Endothelial cell of umbilical vein (primary cell): ENCODE data around the gene NARS2. TPM values are rescaled to one million over a fixed set of nuclear protein-coding genes. Genes with fewer than 3 reads are reported as not detected.
"Not testable (repeated sequence)": the region's sequence is repeated elsewhere in the genome, so short reads cannot be mapped to it uniquely, and the experiment has no call there.

Experiments used
- BruUV-seq: library from RNA; stranded (reverse); fragments of 400-500 nt; replicated peaks from 2 replicates; lab custom pipeline; 2021; lab: Mats Ljungman, UMichigan
- CTCF ChIA-PET: fragments of 300-600, 350-600 bp; sonication (Branson Sonifier 250); formaldehyde crosslinking; loops from one replicate; lab custom pipeline; 2021; ENCODE audit warnings: antibody characterized with exemption, inconsistent platforms; lab: Charles Lee
- POLR2A ChIA-PET: fragments of 300-600, 350-600 bp; sonication (Branson Sonifier 250); formaldehyde crosslinking; loops from one replicate; lab custom pipeline; 2021; ENCODE audit warnings: antibody characterized with exemption, inconsistent platforms; lab: Charles Lee
- DNase-seq: peaks from one replicate; pipeline ENCODE4 v3.0.0-alpha.2; 2011; ENCODE audit warnings: low read depth, low spot score
- FAIRE-seq: peaks from 2 replicates; lab custom pipeline; 2011; peaks lifted over from hg19 to GRCh38; lab: Jason Lieb, UNC
- H2AFZ ChIP-seq: 2 replicates; pipeline ENCODE4 v1.6.0; 2012; ENCODE audit warnings: low read depth, low read length, control low read depth, inconsistent platforms
- H3K27ac ChIP-seq: 2 replicates; pipeline ENCODE4 v1.5.1; 2011; ENCODE audit warnings: low read depth, mild to moderate bottlenecking, control low read depth, low read length, moderate library complexity; ENCODE audit not compliant: insufficient read depth
- H3K27me3 ChIP-seq, 2 experiments: 2 replicates each; pipeline versions ENCODE4 v1.6.0 to v1.6.1; 2011; ENCODE audit warnings: low read length in 2 of 2, mixed read lengths in 1 of 2; ENCODE audit not compliant: control insufficient read depth in 2 of 2, insufficient read depth in 2 of 2
- H3K36me3 ChIP-seq, 2 experiments: 2 replicates in 1 of 2; 3 replicates in 1 of 2; pipeline ENCODE4 v1.5.1; 2011; ENCODE audit warnings: low read length in 2 of 2, mild to moderate bottlenecking in 1 of 2, moderate library complexity in 1 of 2; ENCODE audit not compliant: control insufficient read depth in 2 of 2, insufficient read depth in 2 of 2; ENCODE audit errors: extremely low read depth in 1 of 2
- H3K4me1 ChIP-seq: 3 replicates; pipeline ENCODE4 v1.5.1; 2011; ENCODE audit warnings: mild to moderate bottlenecking, low read length; ENCODE audit not compliant: control insufficient read depth, insufficient read depth; ENCODE audit errors: extremely low read depth
- H3K4me2 ChIP-seq: 2 replicates; pipeline ENCODE4 v1.6.1; 2011; ENCODE audit warnings: low read length, control low read depth, mixed read lengths; ENCODE audit not compliant: insufficient read depth
- H3K4me3 ChIP-seq, 3 experiments: fragments of 200-600 bp in 1 of 3; sonication (generic), shearing (Covaris generic) in 1 of 3; replicated peaks in 1 of 3; 2 replicates each; pipeline ENCODE4 v1.5.1; 2011 to 2016; ENCODE audit warnings: control low read depth in 3 of 3, low read length in 3 of 3, mild to moderate bottlenecking in 2 of 3, inconsistent platforms in 1 of 3, low read depth in 1 of 3, moderate library complexity in 1 of 3; ENCODE audit not compliant: insufficient read depth in 1 of 3
- H3K79me2 ChIP-seq: 2 replicates; pipeline ENCODE4 v1.6.0; 2012; ENCODE audit warnings: low read length, inconsistent platforms; ENCODE audit not compliant: control insufficient read depth, insufficient read depth
- H3K9ac ChIP-seq: replicated peaks from 2 replicates; pipeline ENCODE3; 2011; ENCODE audit warnings: low read length, control low read depth; ENCODE audit not compliant: insufficient read depth; ENCODE audit errors: extremely low read depth
- H3K9me1 ChIP-seq: replicated peaks from 3 replicates; pipeline ENCODE4 v1.6.0; 2011; ENCODE audit warnings: mild to moderate bottlenecking, low read length; ENCODE audit not compliant: control insufficient read depth, insufficient read depth; ENCODE audit errors: extremely low read depth
- H3K9me3 ChIP-seq: replicated peaks from 2 replicates; pipeline ENCODE4 v1.5.1; 2012; ENCODE audit warnings: low read length, inconsistent platforms; ENCODE audit not compliant: control insufficient read depth, insufficient read depth
- H4K20me1 ChIP-seq: replicated peaks from 2 replicates; pipeline ENCODE3; 2011; ENCODE audit warnings: mild to moderate bottlenecking, low read length; ENCODE audit not compliant: control insufficient read depth, insufficient read depth; ENCODE audit errors: extremely low read depth
- GATA2 ChIP-seq: IDR thresholded peaks from 2 replicates; pipeline ENCODE4 v1.7.0; 2011; ENCODE audit warnings: low read depth, mild to moderate bottlenecking, moderate library complexity, mixed read lengths, low read length; ENCODE audit not compliant: insufficient read length, insufficient read depth
- MYC ChIP-seq: IDR thresholded peaks from one replicate; pipeline ENCODE4 v1.6.1; 2011; ENCODE audit warnings: mild to moderate bottlenecking, low read depth, low read length
- dilution Hi-C: fragments of 300-500 bp; cut with MboI; formaldehyde crosslinking; loops from one replicate; pipeline ENCODE4 v1.15.0; 2019; ENCODE audit warnings: low sequenced_read_pairs; ENCODE audit not compliant: extremely low pct_ligation_motif_present
- intact Hi-C: fragments of 100-400 bp; cut with micrococcal nuclease; formaldehyde crosslinking; loops from one replicate; pipeline ENCODE4 v1.10.0; 2022
- polyA plus RNA-seq, 4 experiments: library from polyadenylated mRNA; depleted of rRNA in 3 of 4; stranded (reverse) in 3 of 4; unstranded in 1 of 4; fragments of >200 nt; gene quantifications; 2 replicates each; pipeline versions ENCODE4 v1.2.1 to v1.2.3, GENCODE V29; 2011 to 2012; ENCODE audit warnings: missing spikeins in 1 of 4
- total RNA-seq: library from RNA; stranded (reverse); gene quantifications from 2 replicates; pipeline ENCODE4 v1.2.3, GENCODE V29; 2021
- TF ChIP-seq, protein P1 (sequence below), 2 donors: IDR thresholded peaks; 1 replicate in 1 of 2; 2 replicates in 1 of 2; pipeline ENCODE4 v1.5.1; 2011; ENCODE audit warnings: low read length in 2 of 2, mild to moderate bottlenecking in 2 of 2, moderate library complexity in 2 of 2, control low read depth in 1 of 2, inconsistent platforms in 1 of 2, low read depth in 1 of 2; ENCODE audit not compliant: insufficient read depth in 1 of 2; ENCODE audit errors: extremely low read depth in 1 of 2

NARS2 gene
- total and polyA plus RNA-seq, 2 donors (not counting 3 experiments of a cell fraction or from before 2014, with no cell fraction given) = 6.9 to 16.7 TPM

DNA sequence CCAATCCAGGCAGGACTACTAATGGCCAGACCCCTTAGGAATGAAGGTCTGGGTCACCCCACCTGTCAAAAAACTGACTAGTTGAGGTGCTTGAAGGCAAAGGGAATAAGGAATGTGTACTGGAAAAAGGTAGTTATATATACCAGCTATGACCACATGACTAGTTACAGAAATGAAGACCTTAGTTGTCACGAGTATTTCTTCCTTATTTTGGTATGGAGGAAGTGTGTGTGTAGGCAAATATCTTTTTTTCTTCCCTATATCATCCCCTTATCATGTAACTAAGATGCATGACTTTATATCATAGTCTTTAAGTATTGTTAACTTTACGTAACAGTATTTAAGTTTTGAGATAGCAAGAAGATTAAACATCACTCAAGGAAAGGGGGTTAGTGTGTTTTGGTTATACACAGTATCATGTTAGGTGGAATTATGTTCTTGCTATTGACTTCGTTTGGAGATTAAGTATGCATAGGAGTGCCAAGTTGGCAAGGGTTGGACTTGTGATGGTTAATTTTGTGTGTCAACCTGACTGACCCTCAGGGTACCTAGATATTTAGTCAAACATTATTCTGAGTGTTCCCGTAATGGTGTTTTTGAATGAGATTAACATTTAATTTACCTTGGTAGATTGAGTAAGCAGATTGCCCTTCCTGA is 38.2 kb upstream of the NARS2 start:
- POLR2A ChIA-PET = no interaction called here
- Histone ChIP-seq H3K36me3 (no peaks in the 10 kb centered on the region), H3K9me3 (no peaks in the 10 kb centered on the region), H3K9ac (no peak overlapping the region), H3K79me2 (no peaks in the 10 kb centered on the region), H3K4me1 (no peaks in the 10 kb centered on the region), H3K27me3 (no peaks in the 10 kb centered on the region), H3K4me2 (no peak overlapping the region), H3K4me3 (no peak overlapping the region), H3K9me1 (no peaks in the 10 kb centered on the region), H3K27ac (no peak overlapping the region), H4K20me1 (no peaks in the 10 kb centered on the region), H2AFZ (no peak overlapping the region)
- TF ChIP-seq GATA2 (no peak), MYC (no peak)
- TF ChIP-seq, protein P1, sequence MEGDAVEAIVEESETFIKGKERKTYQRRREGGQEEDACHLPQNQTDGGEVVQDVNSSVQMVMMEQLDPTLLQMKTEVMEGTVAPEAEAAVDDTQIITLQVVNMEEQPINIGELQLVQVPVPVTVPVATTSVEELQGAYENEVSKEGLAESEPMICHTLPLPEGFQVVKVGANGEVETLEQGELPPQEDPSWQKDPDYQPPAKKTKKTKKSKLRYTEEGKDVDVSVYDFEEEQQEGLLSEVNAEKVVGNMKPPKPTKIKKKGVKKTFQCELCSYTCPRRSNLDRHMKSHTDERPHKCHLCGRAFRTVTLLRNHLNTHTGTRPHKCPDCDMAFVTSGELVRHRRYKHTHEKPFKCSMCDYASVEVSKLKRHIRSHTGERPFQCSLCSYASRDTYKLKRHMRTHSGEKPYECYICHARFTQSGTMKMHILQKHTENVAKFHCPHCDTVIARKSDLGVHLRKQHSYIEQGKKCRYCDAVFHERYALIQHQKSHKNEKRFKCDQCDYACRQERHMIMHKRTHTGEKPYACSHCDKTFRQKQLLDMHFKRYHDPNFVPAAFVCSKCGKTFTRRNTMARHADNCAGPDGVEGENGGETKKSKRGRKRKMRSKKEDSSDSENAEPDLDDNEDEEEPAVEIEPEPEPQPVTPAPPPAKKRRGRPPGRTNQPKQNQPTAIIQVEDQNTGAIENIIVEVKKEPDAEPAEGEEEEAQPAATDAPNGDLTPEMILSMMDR (IDR thresholded peaks at IDR 0.05; ENCODE audit: extremely low read depth in 1 of 2, insufficient read depth in 1 of 2, low read depth in 1 of 2, low read length in 2 of 2) = no peak
- no peak for DNase-seq
- no TSS peak for BruUV-seq
- CTCF ChIA-PET = no interaction called here
- dilution Hi-C loops = no loop called here
- FAIRE-seq = no peak
- intact Hi-C loops = no loop called here

DNA sequence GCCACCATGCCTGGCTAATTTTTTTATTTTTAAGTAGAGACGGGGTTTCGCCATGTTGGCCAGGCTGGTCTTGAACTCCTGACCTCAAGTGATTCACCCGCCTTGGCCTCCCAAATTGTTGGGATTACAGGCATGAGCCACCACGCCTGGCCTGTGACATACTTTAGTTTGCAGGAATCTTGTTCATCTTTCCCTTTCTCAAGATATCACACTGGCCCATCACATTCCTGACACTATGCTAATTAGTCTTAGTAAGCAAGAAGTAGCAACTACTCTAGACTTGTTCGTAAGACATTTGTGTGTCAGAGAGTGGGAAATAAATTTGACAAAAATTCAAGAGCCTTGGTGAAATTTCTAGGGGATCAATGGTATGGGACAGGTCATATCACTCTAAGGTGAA is 34.7 kb upstream of the NARS2 start:
- H3K27ac ChIP-seq, FAIRE-seq, H3K4me1 ChIP-seq, H3K9ac ChIP-seq, BruUV-seq, H3K9me1 ChIP-seq, H3K9me3 ChIP-seq, CTCF ChIA-PET, dilution Hi-C loops, H3K4me2 ChIP-seq, DNase-seq, H3K27me3 ChIP-seq, intact Hi-C loops, H4K20me1 ChIP-seq, H3K79me2 ChIP-seq, H2AFZ ChIP-seq, H3K36me3 ChIP-seq, POLR2A ChIA-PET, H3K4me3 ChIP-seq: not testable (repeated sequence)
